BJ (cell line): ENCODE data around the gene MGRN1. TPM values are rescaled to one million over a fixed set of nuclear protein-coding genes. Genes with fewer than 3 reads are reported as not detected.

Experiments used
- CTCF ChIA-PET: fragments of 350-600 bp; formaldehyde crosslinking; extraction: SDS; loops from one replicate; lab custom pipeline; 2021; ENCODE audit warnings: antibody characterized with exemption, inconsistent platforms; lab: Yijun Ruan, JAX
- POLR2A ChIA-PET: fragments of 300-600 bp; sonication (Branson Sonifier 250); formaldehyde crosslinking; extraction: SDS; loops from one replicate; lab custom pipeline; 2021; ENCODE audit warnings: antibody characterized with exemption; lab: Charles Lee
- DNase-seq: peaks from one replicate; pipeline ENCODE4 v3.0.0-alpha.2; 2011; ENCODE audit warnings: low read depth
- H3K27me3 ChIP-seq: 2 replicates; pipeline ENCODE4 v1.6.0; 2011; ENCODE audit warnings: low read length; ENCODE audit not compliant: control insufficient read depth, insufficient read depth
- H3K36me3 ChIP-seq: 2 replicates; pipeline ENCODE4 v1.5.1; 2011; ENCODE audit warnings: low read length; ENCODE audit not compliant: control insufficient read depth, insufficient read depth
- H3K4me3 ChIP-seq: 2 replicates; pipeline ENCODE4 v1.5.1; 2011; ENCODE audit warnings: low read depth, mild to moderate bottlenecking, control low read depth, low read length
- CTCF ChIP-seq: IDR thresholded peaks from 2 replicates; pipeline ENCODE4 v1.5.1; 2011; ENCODE audit warnings: low read depth, mild to moderate bottlenecking, control low read depth, inconsistent platforms, low read length, moderate library complexity; ENCODE audit not compliant: insufficient read depth
- polyA plus RNA-seq: library from polyadenylated mRNA; depleted of rRNA; stranded (reverse); fragments of >200 nt; gene quantifications from 2 replicates; pipeline ENCODE4 v1.2.3, GENCODE V29; 2011

Gene MGRN1
- polyA plus RNA-seq, 1 experiment, result 4.5 TPM

- peaks cover 10% of the 10 kb centered on the region for H3K36me3 ChIP-seq
- H3K4me3 ChIP-seq, result no peak overlapping the region
- ChIA-PET CTCF (interaction anchor here (1.5 kb wide), 1 partner anchor 15 kb away, joined by 3 read pairs; the partner anchor contains the start of gene MGRN1), POLR2A (no interaction called here)
- no peaks in the 10 kb centered on the region for H3K27me3 ChIP-seq
- TF ChIP-seq CTCF, result no peak
- no peak for DNase-seq
Measured at GRCh38 chr16:4608704-4608980, 16.0 kb upstream of the MGRN1 start.

- ChIA-PET POLR2A (no interaction called here), CTCF (interaction anchor here (1.5 to 3.1 kb wide), 2 partner anchors 15 to 24 kb away, joined by 3 to 14 read pairs; partner anchors contain the start of gene MGRN1)
- Histone ChIP-seq H3K36me3 (peaks cover 10% of the 10 kb centered on the region), H3K27me3 (no peaks in the 10 kb centered on the region), H3K4me3 (no peak overlapping the region)
- no peak for TF ChIP-seq CTCF
- no peak for DNase-seq
Measured at GRCh38 chr16:4609200-4610010, 15.2 kb upstream of the MGRN1 start.

- DNase-seq, result no peak
- POLR2A ChIA-PET, result no interaction called here
- TF ChIP-seq CTCF, result no peak
- H3K27me3 ChIP-seq, result no peaks in the 10 kb centered on the region
- CTCF ChIA-PET, result interaction anchor here (1.5 to 3.1 kb wide), 2 partner anchors 14 to 25 kb away, joined by 3 to 14 read pairs; partner anchors contain the start of gene MGRN1
- H3K36me3 ChIP-seq, result peaks cover 10% of the 10 kb centered on the region
- H3K4me3 ChIP-seq, result no peak overlapping the region
Measured at GRCh38 chr16:4610011-4611005, 14.3 kb upstream of the MGRN1 start.

GRCh38 chr16:4611337-4612021, 13.1 kb upstream of the MGRN1 start:
- CTCF ChIA-PET, result interaction anchor here (3.1 kb wide), 1 partner anchor 26 kb away, joined by 14 read pairs; no protein-coding TSS in a partner anchor
- TF ChIP-seq CTCF, result no peak
- Histone ChIP-seq H3K27me3 (no peaks in the 10 kb centered on the region), H3K36me3 (peaks cover 10% of the 10 kb centered on the region), H3K4me3 (no peak overlapping the region)
- POLR2A ChIA-PET, result no interaction called here
- no peak for DNase-seq
